H1 (cell line): ENCODE measurements around the gene SYT6.

Source experiments
- JUN ChIP-seq: IDR thresholded peaks from 2 replicates; pipeline ENCODE4 v1.6.1; 2011; ENCODE audit warnings: low read depth, mild to moderate bottlenecking, improper control_type of control experiment, low read length
- POLR2A ChIP-seq, 2 experiments: IDR thresholded peaks; 1 replicate in 1 of 2; 2 replicates in 1 of 2; pipeline ENCODE4 v1.6.1; 2011; ENCODE audit warnings: low read depth in 2 of 2, low read length in 2 of 2, mild to moderate bottlenecking in 2 of 2; ENCODE audit errors: control extremely low read depth in 1 of 2
- SRF ChIP-seq: IDR thresholded peaks from 2 replicates; pipeline ENCODE4 v1.6.1; 2011; ENCODE audit warnings: mild to moderate bottlenecking, low read depth, low read length, moderate library complexity

GRCh38 chr1:114048232-114048631 is 105.4 kb downstream of the SYT6 start:
- TF ChIP-seq SRF (no peak), POLR2A (IDR thresholded peaks at IDR 0.05; ENCODE audit: control extremely low read depth in 1 of 2, low read depth in 2 of 2, low read length in 2 of 2) (no peak), JUN (no peak)
